ENCODE data around the gene ERICH4. TPM values are rescaled to one million over a fixed set of nuclear protein-coding genes. Genes with fewer than 3 reads are reported as not detected.
A peak's percentile ranks its signal among the peaks of the same experiment; 100 is the strongest.

Gene ERICH4
- total RNA-seq, 2 donors from 2014 or later, result not detected

GRCh38 chr19:41476583-41476982 lies 33.6 kb downstream of the ERICH4 start:
- no peak overlapping the region for H3K27ac Mint-ChIP-seq
- no peak overlapping the region for H3K27ac ChIP-seq (ENCODE audit: low read depth, low read length)
- no peak for TF ChIP-seq CTCF (conservative IDR thresholded peaks at IDR 0.05)
- no peaks in the 10 kb centered on the region for H3K4me1 Mint-ChIP-seq
- no peak overlapping the region for H3K4me3 ChIP-seq (ENCODE audit: low read length)
- peaks cover 66% of the 10 kb centered on the region for H3K9me3 Mint-ChIP-seq
- no peak overlapping the region for H3K9ac ChIP-seq (ENCODE audit: extremely low read depth, low read length, poor library complexity, severe bottlenecking)
- peaks cover 5% of the 10 kb centered on the region for H3K27me3 Mint-ChIP-seq (ENCODE audit: insufficient read depth)
- H3K36me3 ChIP-seq (ENCODE audit: control insufficient read depth, insufficient read depth, low read length), result no peaks in the 10 kb centered on the region
- no peaks in the 10 kb centered on the region for H3K9me3 ChIP-seq (ENCODE audit: control insufficient read depth, low read length)
- no peaks in the 10 kb centered on the region for H3K4me1 ChIP-seq (ENCODE audit: control insufficient read depth, insufficient read depth, low read length)
- H3K4me3 Mint-ChIP-seq, result no peak overlapping the region
- no peaks in the 10 kb centered on the region for H3K27me3 ChIP-seq (ENCODE audit: control insufficient read depth, insufficient read depth, low read length, poor library complexity, severe bottlenecking)
- no peak for DNase-seq
- H3K36me3 Mint-ChIP-seq (ENCODE audit: low read depth), result no peaks in the 10 kb centered on the region

- H3K4me1 ChIP-seq (ENCODE audit: control insufficient read depth, insufficient read depth, low read length), result no peaks in the 10 kb centered on the region
- no peaks in the 10 kb centered on the region for H3K36me3 ChIP-seq (ENCODE audit: control insufficient read depth, insufficient read depth, low read length)
- H3K27ac ChIP-seq (ENCODE audit: low read depth, low read length), result no peak overlapping the region
- no peak overlapping the region for H3K9ac ChIP-seq (ENCODE audit: extremely low read depth, low read length, poor library complexity, severe bottlenecking)
- no peaks in the 10 kb centered on the region for H3K4me1 Mint-ChIP-seq
- H3K4me3 Mint-ChIP-seq, result no peak overlapping the region
- DNase-seq, result peak; percentile 43
- no peak for TF ChIP-seq CTCF (conservative IDR thresholded peaks at IDR 0.05)
- H3K27me3 ChIP-seq (ENCODE audit: control insufficient read depth, insufficient read depth, low read length, poor library complexity, severe bottlenecking), result peaks cover 4% of the 10 kb centered on the region
- no peak overlapping the region for H3K4me3 ChIP-seq (ENCODE audit: low read length)
- H3K9me3 Mint-ChIP-seq, result peaks cover 62% of the 10 kb centered on the region
- H3K36me3 Mint-ChIP-seq (ENCODE audit: low read depth), result no peaks in the 10 kb centered on the region
- peaks cover 7% of the 10 kb centered on the region for H3K27me3 Mint-ChIP-seq (ENCODE audit: insufficient read depth)
- 77 to 80% methylated on average over 7 to 8 of the region's 8 CpGs for WGBS, 2 experiments (ENCODE audit: insufficient coverage in 1 of 2, insufficient read length in 1 of 2)
- H3K27ac Mint-ChIP-seq, result no peak overlapping the region
- H3K9me3 ChIP-seq (ENCODE audit: control insufficient read depth, low read length), result peaks cover 6% of the 10 kb centered on the region
These were observed 35.2 kb downstream of the ERICH4 start for GRCh38 chr19:41478171-41478570.

- Histone ChIP-seq H3K27ac (ENCODE audit: low read depth, low read length) (no peak overlapping the region), H3K4me1 (ENCODE audit: control insufficient read depth, insufficient read depth, low read length) (no peaks in the 10 kb centered on the region), H3K4me3 (ENCODE audit: low read length) (no peak overlapping the region), H3K27me3 (ENCODE audit: control insufficient read depth, insufficient read depth, low read length, poor library complexity, severe bottlenecking) (peaks cover 4% of the 10 kb centered on the region), H3K9ac (ENCODE audit: extremely low read depth, low read length, poor library complexity, severe bottlenecking) (no peak overlapping the region), H3K9me3 (ENCODE audit: control insufficient read depth, low read length) (peaks cover 6% of the 10 kb centered on the region), H3K36me3 (ENCODE audit: control insufficient read depth, insufficient read depth, low read length) (no peaks in the 10 kb centered on the region)
- no peak for TF ChIP-seq CTCF (conservative IDR thresholded peaks at IDR 0.05)
- H3K4me1 Mint-ChIP-seq, result no peaks in the 10 kb centered on the region
- no peaks in the 10 kb centered on the region for H3K36me3 Mint-ChIP-seq (ENCODE audit: low read depth)
- H3K27me3 Mint-ChIP-seq (ENCODE audit: insufficient read depth), result peaks cover 10% of the 10 kb centered on the region
- peaks cover 66% of the 10 kb centered on the region for H3K9me3 Mint-ChIP-seq
- DNase-seq, result no peak
- H3K4me3 Mint-ChIP-seq, result no peak overlapping the region
- WGBS, 2 experiments (ENCODE audit: insufficient coverage in 1 of 2, insufficient read length in 1 of 2), result 82 to 89% methylated on average over 8 to 15 of the region's 15 CpGs
- no peak overlapping the region for H3K27ac Mint-ChIP-seq
These were observed 36.2 kb downstream of the ERICH4 start for GRCh38 chr19:41478875-41479756.
